OCI-LY7 (cell line): ENCODE measurements around the gene AMOTL2. TPM values are rescaled to one million over a fixed set of nuclear protein-coding genes. Genes with fewer than 3 reads are reported as not detected.

Experiments
- BruUV-seq: library from RNA; stranded (reverse); fragments of 400-500 nt; replicated peaks from 2 replicates; lab custom pipeline; 2021; lab: Mats Ljungman, UMichigan
- CTCF ChIA-PET: fragments of 300-600 bp; sonication (Branson Sonifier 250); formaldehyde crosslinking; loops from one replicate; lab custom pipeline; 2022; ENCODE audit warnings: antibody characterized with exemption; ENCODE audit not compliant: unreplicated experiment; lab: Charles Lee
- POLR2A ChIA-PET: fragments of 300-600 bp; sonication (Branson Sonifier 250); formaldehyde crosslinking; loops from one replicate; lab custom pipeline; 2022; ENCODE audit warnings: antibody characterized with exemption; lab: Charles Lee
- DNase-seq: peaks from one replicate; pipeline ENCODE4 v3.0.0-alpha.2; 2015; ENCODE audit warnings: low spot score
- H2AFZ ChIP-seq: fragments of 200-600 bp; sonication (generic), shearing (Covaris generic); 2 replicates; pipeline ENCODE4 v1.6.1; 2014; ENCODE audit warnings: mild to moderate bottlenecking, antibody characterized with exemption, low read length, moderate library complexity
- H3K27ac ChIP-seq: fragments of 200-600 bp; sonication (generic); 2 replicates; pipeline ENCODE4 v1.5.1; 2014; ENCODE audit warnings: mixed run types, low read depth, mild to moderate bottlenecking, moderate library complexity, low read length, inconsistent platforms; ENCODE audit not compliant: poor library complexity, severe bottlenecking
- H3K36me3 ChIP-seq: fragments of 200-600 bp; sonication (generic); 2 replicates; pipeline ENCODE4 v1.6.1; 2014; ENCODE audit warnings: mild to moderate bottlenecking, antibody characterized with exemption, low read length, moderate library complexity, mixed read lengths; ENCODE audit not compliant: insufficient read depth
- H3K4me1 ChIP-seq: fragments of 200-600 bp; sonication (generic); 2 replicates; pipeline ENCODE4 v1.5.1; 2014; ENCODE audit warnings: mild to moderate bottlenecking, low read length; ENCODE audit not compliant: insufficient read depth, poor library complexity, severe bottlenecking
- H3K4me2 ChIP-seq: fragments of 200-600 bp; sonication (generic); 2 replicates; pipeline ENCODE4 v1.6.1; 2014; ENCODE audit warnings: mild to moderate bottlenecking, low read length
- H3K4me3 ChIP-seq: fragments of 200-600 bp; sonication (generic); 2 replicates; pipeline ENCODE4 v1.5.1; 2014; ENCODE audit warnings: mild to moderate bottlenecking, low read depth, low read length; ENCODE audit not compliant: poor library complexity, severe bottlenecking
- H3K79me2 ChIP-seq: fragments of 200-600 bp; sonication (generic); 2 replicates; pipeline ENCODE4 v1.6.1; 2016; ENCODE audit warnings: low read depth, mild to moderate bottlenecking, low read length, moderate library complexity, mixed read lengths; ENCODE audit not compliant: insufficient read depth
- H3K9me2 ChIP-seq: fragments of 200-600 bp; sonication (generic); 2 replicates; pipeline ENCODE4 v1.6.1; 2016; ENCODE audit warnings: mild to moderate bottlenecking, low read length, mixed read lengths; ENCODE audit not compliant: insufficient read depth
- H3K9me3 ChIP-seq: fragments of 200-600 bp; sonication (generic); 2 replicates; pipeline ENCODE4 v1.6.1; 2014; ENCODE audit warnings: mild to moderate bottlenecking, mixed run types, low read length, mixed read lengths
- H4K20me1 ChIP-seq: fragments of 200-600 bp; sonication (generic); 2 replicates; pipeline ENCODE4 v1.6.1; 2014; ENCODE audit warnings: mild to moderate bottlenecking, antibody characterized with exemption, low read length, moderate library complexity, mixed read lengths; ENCODE audit not compliant: insufficient read depth
- CTCF ChIP-seq: fragments of 200-600 bp; sonication (generic); conservative IDR thresholded peaks from 2 replicates; pipeline ENCODE4 v1.5.1; 2014; ENCODE audit warnings: mild to moderate bottlenecking, antibody characterized with exemption, low read length, moderate library complexity, mixed read lengths
- EZH2phosphoT487 ChIP-seq: fragments of 200-600 bp; sonication (generic); IDR thresholded peaks from 2 replicates; pipeline ENCODE4 v1.6.1; 2018; ENCODE audit warnings: low read depth, borderline replicate concordance, mild to moderate bottlenecking, mixed run types, antibody characterized with exemption, low read length, moderate library complexity, mixed read lengths
- intact Hi-C: fragments of 100-400 bp; cut with micrococcal nuclease; formaldehyde crosslinking; loops from one replicate; pipeline ENCODE4 v1.10.0; 2022; ENCODE audit not compliant: unreplicated experiment
- total RNA-seq, 2 experiments: library from RNA; depleted of rRNA in 1 of 2; stranded (reverse); fragments of >200 nt in 1 of 2; shearing (Covaris generic) in 1 of 2; gene quantifications; 2 replicates each; pipeline ENCODE4 v1.2.3, GENCODE V29; 2014 to 2022

The AMOTL2 gene
- total RNA-seq, 2 experiments from 2014 or later = not detected

- POLR2A ChIA-PET = no interaction called here
- intact Hi-C loops = no loop called here
Observed at GRCh38 chr3:134325061-134325705, 49.1 kb downstream of the AMOTL2 start.

GRCh38 chr3:134323966-134324962 is 50.0 kb downstream of the AMOTL2 start:
- Histone ChIP-seq H4K20me1 (no peaks in the 10 kb centered on the region), H3K9me2 (no peaks in the 10 kb centered on the region), H3K9me3 (no peaks in the 10 kb centered on the region), H3K27ac (no peak overlapping the region), H3K79me2 (no peaks in the 10 kb centered on the region), H3K4me3 (no peak overlapping the region), H3K4me1 (no peaks in the 10 kb centered on the region), H3K36me3 (no peaks in the 10 kb centered on the region), H3K4me2 (no peak overlapping the region), H2AFZ (no peak overlapping the region)
- POLR2A ChIA-PET = no interaction called here
- TF ChIP-seq CTCF (no peak), EZH2phosphoT487 (no peak)
- BruUV-seq = no TSS peak
- CTCF ChIA-PET = no interaction called here
- no peak for DNase-seq
- intact Hi-C loops = no loop called here

More at GRCh38 chr3:134325061-134325705, 49.1 kb downstream of the AMOTL2 start:
- no peak for DNase-seq
- H3K79me2 ChIP-seq = no peaks in the 10 kb centered on the region
- no peaks in the 10 kb centered on the region for H4K20me1 ChIP-seq
- no peak overlapping the region for H2AFZ ChIP-seq
- H3K9me2 ChIP-seq = no peaks in the 10 kb centered on the region
- H3K9me3 ChIP-seq = no peaks in the 10 kb centered on the region
- no peak overlapping the region for H3K4me3 ChIP-seq
- no TSS peak for BruUV-seq
- no peak overlapping the region for H3K27ac ChIP-seq
- no peaks in the 10 kb centered on the region for H3K4me1 ChIP-seq
- CTCF ChIA-PET = no interaction called here
- H3K4me2 ChIP-seq = no peak overlapping the region
- no peaks in the 10 kb centered on the region for H3K36me3 ChIP-seq
- TF ChIP-seq EZH2phosphoT487 (no peak), CTCF (no peak)
